KMS-11 (cell line): ENCODE data around the gene HTT.

Source experiments
- H2AFZ ChIP-seq: fragments of 200-600 bp; sonication (generic); 2 replicates; pipeline ENCODE4 v1.6.1; 2016; ENCODE audit warnings: antibody characterized with exemption, mixed run types, low read depth
- H3K27ac ChIP-seq: fragments of 200-600 bp; sonication (generic); 2 replicates; pipeline ENCODE4 v1.6.1; 2016; ENCODE audit warnings: mild to moderate bottlenecking, mixed run types
- H3K27me3 ChIP-seq: fragments of 200-600 bp; sonication (generic); 2 replicates; pipeline ENCODE4 v1.6.1; 2017; ENCODE audit warnings: mild to moderate bottlenecking, low read depth, mixed run types, moderate library complexity; ENCODE audit not compliant: insufficient read depth
- H3K36me3 ChIP-seq: fragments of 200-600 bp; sonication (generic); 2 replicates; pipeline ENCODE4 v1.6.1; 2017; ENCODE audit warnings: mild to moderate bottlenecking, mixed run types; ENCODE audit not compliant: insufficient read depth
- H3K4me1 ChIP-seq: fragments of 200-600 bp; sonication (generic); 2 replicates; pipeline ENCODE4 v1.6.1; 2016; ENCODE audit warnings: mild to moderate bottlenecking, low read depth, mixed run types; ENCODE audit not compliant: poor library complexity, severe bottlenecking
- H3K4me2 ChIP-seq: fragments of 200-600 bp; sonication (generic); 2 replicates; pipeline ENCODE4 v1.7.0; 2016; ENCODE audit warnings: mild to moderate bottlenecking, mixed run types
- H3K4me3 ChIP-seq: fragments of 200-600 bp; sonication (generic); IDR thresholded peaks from 2 replicates; pipeline ENCODE4 v1.6.1; 2017; ENCODE audit warnings: low read depth, low read length, mixed read lengths; ENCODE audit not compliant: insufficient read depth
- H3K79me2 ChIP-seq: fragments of 200-600 bp; sonication (generic); 2 replicates; pipeline ENCODE4 v1.6.1; 2016; ENCODE audit warnings: low read depth, mixed run types; ENCODE audit not compliant: insufficient read depth
- H3K9ac ChIP-seq: fragments of 200-600 bp; sonication (generic); 2 replicates; pipeline ENCODE4 v1.6.1; 2016; ENCODE audit warnings: mild to moderate bottlenecking, mixed run types
- H4K20me1 ChIP-seq: fragments of 200-600 bp; sonication (generic); 2 replicates; pipeline ENCODE4 v1.6.1; 2016; ENCODE audit warnings: mild to moderate bottlenecking, mixed run types; ENCODE audit not compliant: insufficient read depth
- CTCF ChIP-seq: fragments of 200-600 bp; sonication (generic); conservative IDR thresholded peaks from 2 replicates; pipeline ENCODE4 v1.6.1; 2017; ENCODE audit warnings: low read depth, mild to moderate bottlenecking, antibody characterized with exemption, low read length, moderate library complexity, mixed read lengths

Gene HTT

GRCh38 chr4:3040452-3041191 lies 33.9 kb upstream of the HTT start:
- Histone ChIP-seq H4K20me1 (no peaks in the 10 kb centered on the region), H3K4me3 (no peak overlapping the region), H3K27me3 (peaks cover 25% of the 10 kb centered on the region; the same call in 1 of the 2 replicates), H3K4me2 (no peak overlapping the region), H3K27ac (no peak overlapping the region), H3K4me1 (no peaks in the 10 kb centered on the region), H2AFZ (no peak overlapping the region), H3K9ac (no peak overlapping the region), H3K36me3 (no peaks in the 10 kb centered on the region), H3K79me2 (no peaks in the 10 kb centered on the region)
- TF ChIP-seq CTCF, result no peak

- no peaks in the 10 kb centered on the region for H3K79me2 ChIP-seq
- peaks cover 31% of the 10 kb centered on the region; the same call in 1 of the 2 replicates for H3K27me3 ChIP-seq
- no peaks in the 10 kb centered on the region for H3K36me3 ChIP-seq
- no peak overlapping the region for H3K9ac ChIP-seq
- H4K20me1 ChIP-seq, result no peaks in the 10 kb centered on the region
- H2AFZ ChIP-seq, result no peak overlapping the region
- H3K4me1 ChIP-seq, result no peaks in the 10 kb centered on the region
- no peak overlapping the region for H3K27ac ChIP-seq
- H3K4me3 ChIP-seq, result no peak overlapping the region
- no peak overlapping the region for H3K4me2 ChIP-seq
- TF ChIP-seq CTCF, result no peak
These were observed 33.0 kb upstream of the HTT start for GRCh38 chr4:3041192-3042142.

- no peak overlapping the region for H2AFZ ChIP-seq
- peaks cover 3% of the 10 kb centered on the region for H3K4me1 ChIP-seq
- H3K9ac ChIP-seq, result no peak overlapping the region
- H3K27me3 ChIP-seq, result peaks cover 31% of the 10 kb centered on the region; the same call in 1 of the 2 replicates
- no peaks in the 10 kb centered on the region for H3K79me2 ChIP-seq
- no peak overlapping the region for H3K4me2 ChIP-seq
- TF ChIP-seq CTCF, result no peak
- no peak overlapping the region for H3K4me3 ChIP-seq
- no peaks in the 10 kb centered on the region for H4K20me1 ChIP-seq
- no peak overlapping the region for H3K27ac ChIP-seq
- H3K36me3 ChIP-seq, result no peaks in the 10 kb centered on the region
These were observed 32.3 kb upstream of the HTT start for GRCh38 chr4:3042226-3042625.

GRCh38 chr4:3043282-3044020 lies 31.0 kb upstream of the HTT start:
- no peak overlapping the region for H2AFZ ChIP-seq
- no peaks in the 10 kb centered on the region for H3K79me2 ChIP-seq
- H3K4me2 ChIP-seq, result no peak overlapping the region
- TF ChIP-seq CTCF, result no peak
- H3K27me3 ChIP-seq, result peaks cover 34% of the 10 kb centered on the region; the same call in 1 of the 2 replicates
- H3K4me1 ChIP-seq, result peaks cover 9% of the 10 kb centered on the region
- H4K20me1 ChIP-seq, result no peaks in the 10 kb centered on the region
- no peak overlapping the region for H3K9ac ChIP-seq
- H3K27ac ChIP-seq, result no peak overlapping the region
- no peaks in the 10 kb centered on the region for H3K36me3 ChIP-seq
- no peak overlapping the region for H3K4me3 ChIP-seq
